OCI-LY3 (cell line): ENCODE data around the gene KAT6B.

Experiments used
- EZH2phosphoT487 ChIP-seq: fragments of 200-600 bp; shearing (Covaris generic); IDR thresholded peaks from 2 replicates; pipeline ENCODE4 v1.6.1; 2018; ENCODE audit warnings: antibody characterized with exemption, mixed run types, low read depth
- TF ChIP-seq, protein P1 (sequence below): fragments of 200-600, 300-600 bp; sonication (generic); IDR thresholded peaks from 2 replicates; pipeline ENCODE4 v1.5.1; 2014; ENCODE audit warnings: antibody characterized with exemption, low read length, low read depth

DNA sequence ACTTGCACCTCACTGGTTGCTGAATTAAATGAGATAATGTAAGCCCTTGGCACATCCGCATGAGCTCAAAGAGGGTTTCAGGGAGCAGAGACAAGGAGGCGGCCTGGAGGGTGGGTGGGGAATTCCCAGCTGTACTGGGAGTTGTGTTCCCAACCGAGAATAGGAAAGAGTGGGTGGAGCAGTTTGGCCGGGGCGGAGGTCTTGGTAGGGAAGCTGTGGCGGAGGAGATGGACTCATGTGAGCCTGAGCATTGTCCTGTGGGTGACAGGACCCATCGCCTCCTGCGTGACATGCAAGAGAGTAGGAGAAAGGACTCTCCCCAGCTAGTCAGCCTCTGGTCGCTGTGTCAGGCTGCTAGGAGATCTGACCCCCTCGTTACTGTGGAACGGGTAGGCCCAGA is 244.1 kb downstream of the KAT6B start:
- TF ChIP-seq, protein P1, sequence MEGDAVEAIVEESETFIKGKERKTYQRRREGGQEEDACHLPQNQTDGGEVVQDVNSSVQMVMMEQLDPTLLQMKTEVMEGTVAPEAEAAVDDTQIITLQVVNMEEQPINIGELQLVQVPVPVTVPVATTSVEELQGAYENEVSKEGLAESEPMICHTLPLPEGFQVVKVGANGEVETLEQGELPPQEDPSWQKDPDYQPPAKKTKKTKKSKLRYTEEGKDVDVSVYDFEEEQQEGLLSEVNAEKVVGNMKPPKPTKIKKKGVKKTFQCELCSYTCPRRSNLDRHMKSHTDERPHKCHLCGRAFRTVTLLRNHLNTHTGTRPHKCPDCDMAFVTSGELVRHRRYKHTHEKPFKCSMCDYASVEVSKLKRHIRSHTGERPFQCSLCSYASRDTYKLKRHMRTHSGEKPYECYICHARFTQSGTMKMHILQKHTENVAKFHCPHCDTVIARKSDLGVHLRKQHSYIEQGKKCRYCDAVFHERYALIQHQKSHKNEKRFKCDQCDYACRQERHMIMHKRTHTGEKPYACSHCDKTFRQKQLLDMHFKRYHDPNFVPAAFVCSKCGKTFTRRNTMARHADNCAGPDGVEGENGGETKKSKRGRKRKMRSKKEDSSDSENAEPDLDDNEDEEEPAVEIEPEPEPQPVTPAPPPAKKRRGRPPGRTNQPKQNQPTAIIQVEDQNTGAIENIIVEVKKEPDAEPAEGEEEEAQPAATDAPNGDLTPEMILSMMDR: no peak
- TF ChIP-seq EZH2phosphoT487: no peak
